ENCODE data around the gene AMER3.

AMER3 gene

GRCh38 chr2:130769343-130769907, 14.1 kb downstream of the AMER3 start:
- no peak for TF ChIP-seq CTCF (IDR thresholded peaks at IDR 0.05; ENCODE audit: extremely low read depth, missing control alignments)
- DNase-seq (ENCODE audit: low spot score): no peak

- DNase-seq (ENCODE audit: low spot score): no peak
- TF ChIP-seq CTCF (IDR thresholded peaks at IDR 0.05; ENCODE audit: extremely low read depth, missing control alignments): no peak
These were observed 21.2 kb downstream of the AMER3 start for GRCh38 chr2:130776550-130776949.

DNA sequence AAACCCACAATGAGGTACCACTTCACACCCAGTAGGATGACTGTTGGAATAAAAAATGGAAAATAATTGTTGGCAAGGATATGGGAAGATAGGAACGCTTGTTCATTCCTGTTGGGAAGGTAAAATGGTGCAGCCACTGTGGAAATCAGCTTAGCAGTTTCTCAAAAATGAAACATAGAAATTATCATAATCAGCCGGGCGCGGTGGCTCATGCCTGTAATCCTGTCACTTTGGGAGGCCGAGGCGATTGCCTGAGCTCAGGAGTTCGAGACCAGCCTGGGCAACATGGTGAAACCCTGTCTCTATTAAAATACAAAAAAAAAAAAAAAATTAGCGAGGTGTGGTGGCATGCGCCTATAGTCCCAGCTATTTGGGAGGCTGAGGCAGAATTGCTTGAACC, 23.4 kb downstream of the AMER3 start:
- no peak for DNase-seq (ENCODE audit: low spot score)
- no peak for TF ChIP-seq CTCF (IDR thresholded peaks at IDR 0.05; ENCODE audit: extremely low read depth, missing control alignments)

DNA sequence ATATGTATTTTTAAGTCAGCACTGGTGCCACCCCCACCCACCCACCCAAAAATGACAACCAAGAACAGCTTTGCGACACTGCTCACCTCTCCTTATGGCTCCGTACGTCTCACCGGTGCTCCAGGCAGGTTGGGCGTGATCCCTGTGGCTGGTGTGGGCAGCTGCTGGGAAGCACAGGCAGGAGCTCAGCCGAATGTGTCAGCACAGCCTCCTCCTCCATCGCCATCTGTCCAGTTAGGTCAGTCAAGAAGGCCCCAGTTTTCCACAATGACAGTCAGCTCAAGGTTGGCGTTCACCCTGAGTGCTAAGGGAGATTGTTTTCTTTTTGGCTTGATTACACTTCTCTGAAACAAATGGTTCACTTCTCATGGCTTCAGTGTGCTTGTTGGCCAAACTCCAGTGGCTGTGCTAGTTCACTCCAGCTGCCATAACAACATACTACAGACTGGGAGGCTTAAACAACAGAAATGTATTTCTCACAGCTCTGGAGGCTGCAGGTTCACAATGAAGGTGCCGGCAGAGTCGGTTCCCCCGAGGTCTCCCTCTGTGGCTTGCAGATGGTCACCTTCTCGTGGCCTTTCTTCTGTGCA, 30.2 kb downstream of the AMER3 start:
- DNase-seq (ENCODE audit: low spot score): no peak
- TF ChIP-seq CTCF (IDR thresholded peaks at IDR 0.05; ENCODE audit: extremely low read depth, missing control alignments): no peak

DNA sequence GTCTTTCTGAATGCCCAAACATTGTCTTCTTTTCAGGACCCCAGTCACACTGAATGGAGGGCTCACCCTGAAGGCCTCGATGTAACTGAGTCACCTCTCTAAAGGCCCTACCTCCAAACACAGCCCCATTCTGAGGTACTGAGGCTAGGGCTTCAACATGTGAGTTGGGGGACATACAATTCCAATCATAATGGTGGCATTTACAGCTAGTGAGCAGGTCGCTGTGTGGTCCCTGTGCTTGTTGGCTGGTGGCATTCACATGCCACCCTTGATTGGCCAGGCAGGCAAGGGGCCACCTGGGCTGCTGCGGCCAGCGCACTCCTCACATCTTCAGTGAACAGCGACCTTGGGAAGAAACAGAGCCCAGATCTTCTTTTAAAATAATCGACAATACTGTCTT, 30.7 kb downstream of the AMER3 start:
- TF ChIP-seq CTCF (IDR thresholded peaks at IDR 0.05; ENCODE audit: extremely low read depth, missing control alignments): no peak
- DNase-seq (ENCODE audit: low spot score): no peak

- TF ChIP-seq CTCF (IDR thresholded peaks at IDR 0.05; ENCODE audit: extremely low read depth, missing control alignments): no peak
- no peak for DNase-seq (ENCODE audit: low spot score)
These were observed 32.5 kb downstream of the AMER3 start for GRCh38 chr2:130787841-130788240.

DNA sequence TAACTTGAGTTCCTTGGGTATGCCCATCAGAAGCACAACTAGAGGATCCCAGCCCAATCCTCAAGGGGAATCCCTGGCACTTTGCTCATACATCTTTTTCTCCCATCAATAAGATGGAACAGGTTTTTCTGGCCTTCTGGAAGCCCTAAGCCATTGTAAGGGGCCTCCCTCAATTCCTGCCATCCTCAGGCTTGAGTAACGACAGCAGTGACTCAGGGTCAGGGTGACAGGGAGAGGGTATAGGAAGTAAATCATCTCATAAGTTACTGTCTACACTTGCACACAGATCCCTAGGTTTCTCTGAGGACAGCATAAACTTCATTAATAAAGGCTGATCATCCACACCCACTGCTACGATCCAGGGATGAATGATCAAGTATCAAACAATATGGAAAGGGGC, 35.0 kb downstream of the AMER3 start:
- no peak for TF ChIP-seq CTCF (IDR thresholded peaks at IDR 0.05; ENCODE audit: extremely low read depth, missing control alignments)
- DNase-seq (ENCODE audit: low spot score): no peak
